Neural progenitor cell (in vitro differentiated cells): ENCODE results near the gene PBOV1.

ENCODE experiments used
- CTCF ChIP-seq: fragments of 200-600 bp; sonication (generic); IDR thresholded peaks from 2 replicates; pipeline ENCODE4 v1.5.1; 2017; ENCODE audit warnings: antibody characterized with exemption, mild to moderate bottlenecking
- EZH2 ChIP-seq: fragments of 200-600 bp; sonication (generic); IDR thresholded peaks from 2 replicates; pipeline ENCODE4 v1.6.1; 2017; ENCODE audit warnings: antibody characterized with exemption, mild to moderate bottlenecking, moderate library complexity
- EZH2phosphoT487 ChIP-seq: fragments of 200-600 bp; sonication (generic); IDR thresholded peaks from 2 replicates; pipeline ENCODE4 v1.6.1; 2017; ENCODE audit warnings: antibody characterized with exemption

GRCh38 chr6:138229072-138229471 lies 10.8 kb upstream of the PBOV1 start:
- no peak for TF ChIP-seq CTCF
- no peak for TF ChIP-seq EZH2phosphoT487
- TF ChIP-seq EZH2 = no peak
